ENCODE measurements around the gene KRIT1. TPM values are rescaled to one million over a fixed set of nuclear protein-coding genes. Genes with fewer than 3 reads are reported as not detected.

The KRIT1 gene
- total and polyA plus RNA-seq, 2 donors (not counting 3 experiments of a cell fraction or from before 2014, with no cell fraction given): 22.8 to 43.7 TPM

DNA sequence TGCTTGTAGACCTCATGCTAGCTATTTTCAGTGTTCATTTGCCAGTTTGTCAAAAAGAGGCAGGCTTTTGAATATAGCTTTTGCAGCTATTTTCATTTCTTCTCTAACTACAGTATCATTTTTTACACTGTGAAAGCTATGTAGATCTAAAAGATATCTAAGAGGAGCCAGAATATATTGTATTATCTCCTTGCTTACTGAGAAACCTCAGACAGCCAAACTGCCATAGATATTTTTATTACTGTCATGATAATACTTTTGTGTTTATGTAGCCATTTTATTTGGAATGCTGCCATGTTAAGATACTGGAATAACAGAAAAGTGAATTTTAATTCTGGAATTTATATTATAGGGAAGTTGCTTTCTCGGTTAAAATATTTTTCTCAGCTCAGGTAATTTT, 37.2 kb upstream of the KRIT1 start:
- dilution Hi-C loops (cut with MboI; ENCODE audit: extremely low pct_ligation_motif_present, low sequenced_read_pairs) (no loop called here), intact Hi-C loops (cut with micrococcal nuclease) (no loop called here)
- DNase-seq (ENCODE audit: low read depth, low spot score) (peak; percentile 3), FAIRE-seq (no peak)
- H3K9me3 ChIP-seq (replicated peaks; ENCODE audit: control insufficient read depth, insufficient read depth, low read length): no peaks in the 10 kb centered on the region
- BruUV-seq (replicated peaks): no TSS peak
- CTCF ChIA-PET: interaction anchor here (0.8 to 1.4 kb wide), 2 partner anchors 10 to 13 kb away, joined by 3 to 5 read pairs; no protein-coding TSS in a partner anchor
- H3K4me2 ChIP-seq (ENCODE audit: insufficient read depth, low read length): no peak overlapping the region
- H3K27me3 ChIP-seq (ENCODE audit: control insufficient read depth in 2 of 2, insufficient read depth in 2 of 2, low read length in 2 of 2): no peaks in the 10 kb centered on the region
- H3K9ac ChIP-seq (replicated peaks; ENCODE audit: extremely low read depth, insufficient read depth, low read length): no peak overlapping the region
- H3K27ac ChIP-seq (ENCODE audit: insufficient read depth, low read depth, low read length): no peak overlapping the region
- POLR2A ChIA-PET: no interaction called here
- no peaks in the 10 kb centered on the region for H3K36me3 ChIP-seq (ENCODE audit: control insufficient read depth in 2 of 2, extremely low read depth in 1 of 2, insufficient read depth in 2 of 2, low read length in 2 of 2)
- TF ChIP-seq FOS (IDR thresholded peaks at IDR 0.05; ENCODE audit: borderline replicate concordance, insufficient read depth, low read length): no peak
- TF ChIP-seq POLR2AphosphoS5 (IDR thresholded peaks at IDR 0.05; ENCODE audit: insufficient read depth, low read depth, low read length): no peak
- no peak for TF ChIP-seq EZH2 (IDR thresholded peaks at IDR 0.05; ENCODE audit: borderline replicate concordance, low read depth, low read length, severe bottlenecking)
- TF ChIP-seq, protein P1, sequence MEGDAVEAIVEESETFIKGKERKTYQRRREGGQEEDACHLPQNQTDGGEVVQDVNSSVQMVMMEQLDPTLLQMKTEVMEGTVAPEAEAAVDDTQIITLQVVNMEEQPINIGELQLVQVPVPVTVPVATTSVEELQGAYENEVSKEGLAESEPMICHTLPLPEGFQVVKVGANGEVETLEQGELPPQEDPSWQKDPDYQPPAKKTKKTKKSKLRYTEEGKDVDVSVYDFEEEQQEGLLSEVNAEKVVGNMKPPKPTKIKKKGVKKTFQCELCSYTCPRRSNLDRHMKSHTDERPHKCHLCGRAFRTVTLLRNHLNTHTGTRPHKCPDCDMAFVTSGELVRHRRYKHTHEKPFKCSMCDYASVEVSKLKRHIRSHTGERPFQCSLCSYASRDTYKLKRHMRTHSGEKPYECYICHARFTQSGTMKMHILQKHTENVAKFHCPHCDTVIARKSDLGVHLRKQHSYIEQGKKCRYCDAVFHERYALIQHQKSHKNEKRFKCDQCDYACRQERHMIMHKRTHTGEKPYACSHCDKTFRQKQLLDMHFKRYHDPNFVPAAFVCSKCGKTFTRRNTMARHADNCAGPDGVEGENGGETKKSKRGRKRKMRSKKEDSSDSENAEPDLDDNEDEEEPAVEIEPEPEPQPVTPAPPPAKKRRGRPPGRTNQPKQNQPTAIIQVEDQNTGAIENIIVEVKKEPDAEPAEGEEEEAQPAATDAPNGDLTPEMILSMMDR (IDR thresholded peaks at IDR 0.05; ENCODE audit: extremely low read depth in 1 of 2, insufficient read depth in 1 of 2, low read depth in 1 of 2, low read length in 2 of 2): no peak
- no peak for TF ChIP-seq POLR2A (IDR thresholded peaks at IDR 0.05; ENCODE audit: low read depth, low read length)
- no peak for TF ChIP-seq MYC (IDR thresholded peaks at IDR 0.05; ENCODE audit: low read depth, low read length)
- no peak for TF ChIP-seq GATA2 (IDR thresholded peaks at IDR 0.05; ENCODE audit: insufficient read depth, insufficient read length, low read depth, low read length)
- no peak for TF ChIP-seq JUN (IDR thresholded peaks at IDR 0.05; ENCODE audit: borderline replicate concordance, insufficient read depth, insufficient read length, low read depth)
- TF ChIP-seq MAX (IDR thresholded peaks at IDR 0.05; ENCODE audit: insufficient read depth, insufficient read length): no peak
- H3K9me1 ChIP-seq (replicated peaks; ENCODE audit: control insufficient read depth, extremely low read depth, insufficient read depth, low read length): no peaks in the 10 kb centered on the region
- H3K79me2 ChIP-seq (ENCODE audit: control insufficient read depth, insufficient read depth, low read length): peaks cover 27% of the 10 kb centered on the region
- no peaks in the 10 kb centered on the region for H4K20me1 ChIP-seq (replicated peaks; ENCODE audit: control insufficient read depth, extremely low read depth, insufficient read depth, low read length)
- no peak overlapping the region for H3K4me3 ChIP-seq (replicated peaks in 1 of 3; ENCODE audit: insufficient read depth in 1 of 3, low read depth in 1 of 3, low read length in 3 of 3)
- no peak overlapping the region for H2AFZ ChIP-seq (ENCODE audit: low read depth, low read length)
- H3K4me1 ChIP-seq (ENCODE audit: control insufficient read depth, extremely low read depth, insufficient read depth, low read length): no peaks in the 10 kb centered on the region
